ENCODE results near the gene HSCB. TPM values are rescaled to one million over a fixed set of nuclear protein-coding genes. Genes with fewer than 3 reads are reported as not detected.

HSCB gene
- total RNA-seq, 4 donors from 2014 or later = 10.7 to 30.6 (median 25.6) TPM

DNA sequence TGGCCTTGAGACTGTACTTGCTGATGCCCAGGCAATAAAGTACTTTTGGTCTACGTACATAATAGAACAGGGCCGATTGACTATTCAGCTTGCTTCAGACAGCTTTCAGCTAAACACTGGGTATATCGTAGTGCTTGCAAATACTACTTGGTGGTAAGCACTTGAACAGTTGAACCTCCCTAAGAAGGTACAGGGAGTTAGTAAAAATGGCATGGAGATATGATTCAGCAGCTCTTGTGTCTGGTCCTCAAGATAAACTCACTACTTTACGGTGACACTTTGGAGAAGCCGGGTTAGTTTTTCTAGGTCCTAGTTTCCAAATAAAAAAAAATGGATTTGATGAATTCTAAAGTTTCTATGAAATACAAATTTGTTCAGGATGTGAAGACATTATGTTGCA, 38.0 kb downstream of the HSCB start:
- intact Hi-C loops (cut with DNase I) = no loop called here
- no peak for DNase-seq
- H3K9me3 ChIP-seq = no peaks in the 10 kb centered on the region
- peaks cover 5 to 10% of the 10 kb centered on the region in 2 donors for H3K36me3 ChIP-seq
- no peak overlapping the region for H3K4me3 ChIP-seq (replicated peaks in 1 of 3)
- H3K27ac ChIP-seq = peak overlapping the region; percentile 21 to 43 (median 33)
- H3K27me3 ChIP-seq = no peaks in the 10 kb centered on the region
- WGBS, 2 donors = 67 to 78% methylated on average over 5 of the region's 5 CpGs
- peaks cover 28 to 51% of the 10 kb centered on the region in 2 donors for H3K4me1 ChIP-seq
- no peak for TF ChIP-seq POLR2A (IDR thresholded peaks at IDR 0.05)
- TF ChIP-seq, protein P1, sequence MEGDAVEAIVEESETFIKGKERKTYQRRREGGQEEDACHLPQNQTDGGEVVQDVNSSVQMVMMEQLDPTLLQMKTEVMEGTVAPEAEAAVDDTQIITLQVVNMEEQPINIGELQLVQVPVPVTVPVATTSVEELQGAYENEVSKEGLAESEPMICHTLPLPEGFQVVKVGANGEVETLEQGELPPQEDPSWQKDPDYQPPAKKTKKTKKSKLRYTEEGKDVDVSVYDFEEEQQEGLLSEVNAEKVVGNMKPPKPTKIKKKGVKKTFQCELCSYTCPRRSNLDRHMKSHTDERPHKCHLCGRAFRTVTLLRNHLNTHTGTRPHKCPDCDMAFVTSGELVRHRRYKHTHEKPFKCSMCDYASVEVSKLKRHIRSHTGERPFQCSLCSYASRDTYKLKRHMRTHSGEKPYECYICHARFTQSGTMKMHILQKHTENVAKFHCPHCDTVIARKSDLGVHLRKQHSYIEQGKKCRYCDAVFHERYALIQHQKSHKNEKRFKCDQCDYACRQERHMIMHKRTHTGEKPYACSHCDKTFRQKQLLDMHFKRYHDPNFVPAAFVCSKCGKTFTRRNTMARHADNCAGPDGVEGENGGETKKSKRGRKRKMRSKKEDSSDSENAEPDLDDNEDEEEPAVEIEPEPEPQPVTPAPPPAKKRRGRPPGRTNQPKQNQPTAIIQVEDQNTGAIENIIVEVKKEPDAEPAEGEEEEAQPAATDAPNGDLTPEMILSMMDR (IDR thresholded peaks at IDR 0.05) = no peak

DNA sequence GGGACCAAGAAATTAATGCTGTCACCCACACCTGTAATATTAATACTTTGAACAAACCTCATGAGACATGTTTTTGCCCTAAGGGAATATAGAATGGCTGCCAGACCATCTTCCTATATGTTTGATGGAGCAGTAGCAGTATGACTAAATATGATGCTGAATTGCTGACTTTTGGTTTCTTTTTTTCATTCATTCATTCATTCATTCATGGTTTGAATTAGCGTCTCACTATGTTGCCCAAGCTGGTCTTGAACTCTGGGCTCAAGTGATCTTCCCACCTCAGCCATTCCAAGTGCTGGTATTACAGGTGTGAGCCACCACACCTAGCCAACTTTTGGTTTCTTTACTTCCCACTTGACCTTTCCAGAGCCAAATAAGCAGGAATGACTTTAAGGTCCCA, 38.5 kb downstream of the HSCB start:
- TF ChIP-seq POLR2A (IDR thresholded peaks at IDR 0.05) = no peak
- TF ChIP-seq, protein P1 (IDR thresholded peaks at IDR 0.05) = no peak
- intact Hi-C loops (cut with DNase I) = no loop called here
- peaks cover 7 to 15% of the 10 kb centered on the region in 2 donors for H3K36me3 ChIP-seq
- peak overlapping the region in 2 of 3 donors; percentile 33 to 43 for H3K27ac ChIP-seq
- H3K4me1 ChIP-seq = peaks cover 28 to 48% of the 10 kb centered on the region in 2 donors
- no peak overlapping the region for H3K4me3 ChIP-seq (replicated peaks in 1 of 3)
- no peaks in the 10 kb centered on the region for H3K9me3 ChIP-seq
- 90 to 94% methylated on average over 1 of the region's 1 CpG for WGBS, 2 donors
- H3K27me3 ChIP-seq = no peaks in the 10 kb centered on the region
- no peak for DNase-seq

DNA sequence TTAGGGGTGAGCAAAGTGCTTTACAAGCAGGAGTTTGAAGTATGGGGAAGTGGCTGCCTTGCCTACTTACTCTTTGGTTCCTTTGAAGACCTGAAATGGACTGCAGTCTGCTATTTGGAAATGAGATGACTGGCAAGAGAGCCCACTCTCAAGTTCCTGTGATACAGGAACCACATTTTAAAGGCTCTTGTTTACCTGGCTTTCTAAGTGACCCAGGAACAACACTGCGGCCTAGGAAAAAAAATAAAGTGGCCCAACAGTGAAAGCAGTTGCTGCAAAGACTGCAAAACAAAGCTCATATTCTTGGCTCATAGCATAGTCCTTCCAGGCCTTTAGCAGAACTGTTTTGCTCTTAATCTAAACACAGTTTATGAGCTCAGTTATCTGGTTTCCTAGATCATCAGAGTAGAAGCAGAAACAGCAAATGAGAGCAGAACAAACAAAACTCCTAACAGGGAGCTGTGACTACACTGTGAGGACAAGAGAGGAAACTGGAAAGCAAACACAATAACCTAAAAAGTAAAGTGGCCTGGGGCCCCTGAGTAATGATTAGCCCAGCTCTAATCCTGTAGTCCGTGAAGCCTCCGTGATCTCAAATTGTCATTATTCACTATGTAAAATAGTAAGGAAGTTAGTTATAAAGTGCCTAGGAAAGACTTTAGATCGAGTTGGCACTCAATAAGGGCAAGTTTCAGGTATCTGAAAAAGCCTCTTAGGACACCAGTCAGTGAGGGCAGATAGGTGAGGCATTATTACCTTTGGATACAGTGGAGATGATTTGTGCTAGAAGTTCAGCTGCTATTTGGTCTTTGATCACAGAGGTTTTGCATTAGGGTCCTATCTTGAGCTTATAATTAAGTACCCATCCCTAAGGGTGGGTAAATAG, 42.2 kb downstream of the HSCB start:
- Histone ChIP-seq H3K4me1 (peaks cover 24 to 43% of the 10 kb centered on the region in 2 donors), H3K4me3 (replicated peaks in 1 of 3) (no peak overlapping the region), H3K27me3 (no peaks in the 10 kb centered on the region), H3K9me3 (no peaks in the 10 kb centered on the region), H3K27ac (peak overlapping the region; percentile 56 to 81 (median 66)), H3K36me3 (peaks cover 14 to 16% of the 10 kb centered on the region in 2 donors)
- peak; percentile 34 to 45 for DNase-seq
- TF ChIP-seq, protein P1 (IDR thresholded peaks at IDR 0.05) = no peak
- TF ChIP-seq POLR2A (IDR thresholded peaks at IDR 0.05) = no peak
- intact Hi-C loops (cut with DNase I) = no loop called here
- WGBS, 2 donors = 43 to 45% methylated on average over 4 of the region's 4 CpGs

DNA sequence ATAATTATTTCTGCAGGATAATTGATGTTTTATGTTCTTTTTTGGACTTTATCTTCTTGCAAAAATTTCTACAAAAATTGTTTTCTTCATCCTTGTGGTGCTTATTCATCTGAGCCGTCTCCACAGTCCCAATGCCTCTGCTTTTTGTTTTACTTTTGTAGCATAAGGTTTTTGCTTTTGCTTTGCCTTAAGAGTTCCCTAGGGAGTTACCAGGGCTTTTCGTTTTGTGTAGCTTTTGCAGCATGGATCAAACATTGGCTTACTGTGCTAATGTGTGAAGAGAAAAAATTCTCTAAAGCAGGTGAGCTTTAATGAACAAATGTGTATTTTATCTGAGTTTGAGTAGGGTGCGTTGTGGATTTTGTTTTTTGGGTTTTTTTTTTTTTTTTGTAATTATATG, 46.8 kb downstream of the HSCB start:
- H3K27me3 ChIP-seq = no peaks in the 10 kb centered on the region
- H3K9me3 ChIP-seq = no peaks in the 10 kb centered on the region
- no peak for TF ChIP-seq POLR2A (IDR thresholded peaks at IDR 0.05)
- TF ChIP-seq, protein P1 (IDR thresholded peaks at IDR 0.05) = no peak
- H3K4me1 ChIP-seq = peaks cover 12 to 17% of the 10 kb centered on the region in 2 donors
- H3K27ac ChIP-seq = no peak overlapping the region
- intact Hi-C loops (cut with DNase I) = no loop called here
- H3K36me3 ChIP-seq = peaks cover 11 to 17% of the 10 kb centered on the region in 2 donors
- H3K4me3 ChIP-seq (replicated peaks in 1 of 3) = no peak overlapping the region
- 69 to 78% methylated on average over 3 of the region's 3 CpGs for WGBS, 2 donors
- DNase-seq = no peak

DNA sequence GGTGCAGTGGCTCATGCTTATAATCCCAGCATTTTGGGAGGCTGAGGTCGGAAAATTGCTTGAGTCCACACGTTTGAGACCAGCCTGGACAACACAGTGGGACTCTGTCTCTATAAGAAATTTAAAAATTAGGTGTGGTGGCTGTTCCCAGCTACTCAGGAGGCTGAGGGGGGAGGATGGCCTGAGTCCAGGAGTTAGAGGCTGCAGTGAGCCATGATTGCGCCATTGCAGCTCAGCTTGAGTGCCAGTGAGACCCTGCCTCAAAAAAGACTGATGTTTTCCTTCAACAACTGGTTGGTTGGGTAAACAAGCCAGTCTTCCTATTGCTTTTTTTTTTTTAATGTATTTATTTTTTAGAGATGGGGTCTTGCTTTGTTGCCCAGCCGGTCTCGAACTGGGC, 49.3 kb downstream of the HSCB start:
- DNase-seq = no peak
- no peak for TF ChIP-seq POLR2A (IDR thresholded peaks at IDR 0.05)
- TF ChIP-seq, protein P1 (IDR thresholded peaks at IDR 0.05) = no peak
- intact Hi-C loops (cut with DNase I) = no loop called here
- H3K27ac ChIP-seq = no peak overlapping the region
- 95 to 96% methylated on average over 5 of the region's 5 CpGs for WGBS, 2 donors
- H3K4me3 ChIP-seq (replicated peaks in 1 of 3) = no peak overlapping the region
- peaks cover 26 to 27% of the 10 kb centered on the region in 2 donors for H3K36me3 ChIP-seq
- H3K9me3 ChIP-seq = no peaks in the 10 kb centered on the region
- no peaks in the 10 kb centered on the region for H3K27me3 ChIP-seq
- peaks cover 20 to 21% of the 10 kb centered on the region in 2 donors for H3K4me1 ChIP-seq
